Neural crest cell (in vitro differentiated cells): Measurements from ENCODE around the gene PLPP2. TPM values are rescaled to one million over a fixed set of nuclear protein-coding genes. Genes with fewer than 3 reads are reported as not detected.

Experiments
- DNase-seq: peaks from one replicate; pipeline ENCODE4 v3.0.0; 2021; ENCODE audit warnings: low read depth, mixed read lengths, low spot score
- H3K27ac Mint-ChIP-seq: one replicate; pipeline ENCODE4 v1.8.0; 2021; ENCODE audit warnings: mild to moderate bottlenecking, mixed read lengths; ENCODE audit not compliant: unreplicated experiment
- H3K27me3 Mint-ChIP-seq: 2 replicates; pipeline ENCODE4 v1.8.0; 2021; ENCODE audit warnings: low read depth, mild to moderate bottlenecking, mixed read lengths
- H3K36me3 Mint-ChIP-seq: 2 replicates; pipeline ENCODE4 v1.8.0; 2021; ENCODE audit warnings: low read depth, mild to moderate bottlenecking, mixed read lengths
- H3K4me1 Mint-ChIP-seq: 2 replicates; pipeline ENCODE4 v1.8.0; 2021; ENCODE audit warnings: mixed read lengths
- H3K4me3 Mint-ChIP-seq: one replicate; pipeline ENCODE4 v1.8.0; 2021; ENCODE audit warnings: mild to moderate bottlenecking, mixed read lengths
- H3K9me3 Mint-ChIP-seq: 2 replicates; pipeline ENCODE4 v1.8.0; 2021; ENCODE audit warnings: mixed read lengths
- total RNA-seq: library from RNA; stranded (reverse); gene quantifications from 2 replicates; pipeline ENCODE4 v1.2.1, GENCODE V29; 2021
- TF ChIP-seq, protein P1 (sequence below): fragments of 200-600 bp; sonication (generic); conservative IDR thresholded peaks from 2 replicates; pipeline ENCODE4 v1.5.0; 2021; ENCODE audit warnings: antibody characterized with exemption, mild to moderate bottlenecking

The PLPP2 gene
- total RNA-seq, 1 donor from 2014 or later = 0.89 TPM

GRCh38 chr19:328025-328505 lies 36.9 kb upstream of the PLPP2 start:
- TF ChIP-seq, protein P1, sequence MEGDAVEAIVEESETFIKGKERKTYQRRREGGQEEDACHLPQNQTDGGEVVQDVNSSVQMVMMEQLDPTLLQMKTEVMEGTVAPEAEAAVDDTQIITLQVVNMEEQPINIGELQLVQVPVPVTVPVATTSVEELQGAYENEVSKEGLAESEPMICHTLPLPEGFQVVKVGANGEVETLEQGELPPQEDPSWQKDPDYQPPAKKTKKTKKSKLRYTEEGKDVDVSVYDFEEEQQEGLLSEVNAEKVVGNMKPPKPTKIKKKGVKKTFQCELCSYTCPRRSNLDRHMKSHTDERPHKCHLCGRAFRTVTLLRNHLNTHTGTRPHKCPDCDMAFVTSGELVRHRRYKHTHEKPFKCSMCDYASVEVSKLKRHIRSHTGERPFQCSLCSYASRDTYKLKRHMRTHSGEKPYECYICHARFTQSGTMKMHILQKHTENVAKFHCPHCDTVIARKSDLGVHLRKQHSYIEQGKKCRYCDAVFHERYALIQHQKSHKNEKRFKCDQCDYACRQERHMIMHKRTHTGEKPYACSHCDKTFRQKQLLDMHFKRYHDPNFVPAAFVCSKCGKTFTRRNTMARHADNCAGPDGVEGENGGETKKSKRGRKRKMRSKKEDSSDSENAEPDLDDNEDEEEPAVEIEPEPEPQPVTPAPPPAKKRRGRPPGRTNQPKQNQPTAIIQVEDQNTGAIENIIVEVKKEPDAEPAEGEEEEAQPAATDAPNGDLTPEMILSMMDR = no peak
- Mint-ChIP-seq H3K36me3 (peaks cover 36% of the 10 kb centered on the region), H3K9me3 (peaks cover 6% of the 10 kb centered on the region), H3K27ac (no peak overlapping the region), H3K4me1 (no peaks in the 10 kb centered on the region), H3K4me3 (no peak overlapping the region), H3K27me3 (no peaks in the 10 kb centered on the region)
- DNase-seq = no peak

GRCh38 chr19:327291-328024 lies 36.3 kb upstream of the PLPP2 start:
- H3K9me3 Mint-ChIP-seq = peaks cover 6% of the 10 kb centered on the region
- no peaks in the 10 kb centered on the region for H3K4me1 Mint-ChIP-seq
- H3K27ac Mint-ChIP-seq = no peak overlapping the region
- H3K27me3 Mint-ChIP-seq = no peaks in the 10 kb centered on the region
- no peak overlapping the region for H3K4me3 Mint-ChIP-seq
- peaks cover 36% of the 10 kb centered on the region for H3K36me3 Mint-ChIP-seq
- TF ChIP-seq, protein P1 = no peak
- no peak for DNase-seq

DNA sequence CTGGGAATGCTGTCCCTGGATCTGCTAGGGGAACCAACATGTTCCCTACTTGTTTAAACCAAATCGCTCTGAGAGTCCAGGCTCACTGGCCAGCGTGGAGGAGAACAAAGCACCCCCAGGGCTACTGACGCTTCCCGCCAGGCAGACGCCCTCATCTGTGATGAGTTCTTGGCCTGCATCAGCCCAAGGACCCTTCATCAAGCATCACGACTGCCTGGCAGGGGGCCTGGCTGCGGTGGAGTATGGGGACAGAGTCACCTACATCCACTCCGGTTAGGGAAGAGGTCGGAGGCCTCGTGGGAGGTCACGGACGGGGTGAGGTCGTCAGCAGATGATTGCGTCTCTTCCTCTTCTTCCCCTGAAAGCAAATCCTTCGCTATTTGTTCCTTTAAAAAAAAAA lies 35.7 kb upstream of the PLPP2 start:
- no peak for DNase-seq
- Mint-ChIP-seq H3K27me3 (no peaks in the 10 kb centered on the region), H3K9me3 (peaks cover 6% of the 10 kb centered on the region), H3K4me3 (no peak overlapping the region), H3K27ac (no peak overlapping the region), H3K4me1 (no peaks in the 10 kb centered on the region), H3K36me3 (peaks cover 36% of the 10 kb centered on the region)
- TF ChIP-seq, protein P1 = no peak

DNA sequence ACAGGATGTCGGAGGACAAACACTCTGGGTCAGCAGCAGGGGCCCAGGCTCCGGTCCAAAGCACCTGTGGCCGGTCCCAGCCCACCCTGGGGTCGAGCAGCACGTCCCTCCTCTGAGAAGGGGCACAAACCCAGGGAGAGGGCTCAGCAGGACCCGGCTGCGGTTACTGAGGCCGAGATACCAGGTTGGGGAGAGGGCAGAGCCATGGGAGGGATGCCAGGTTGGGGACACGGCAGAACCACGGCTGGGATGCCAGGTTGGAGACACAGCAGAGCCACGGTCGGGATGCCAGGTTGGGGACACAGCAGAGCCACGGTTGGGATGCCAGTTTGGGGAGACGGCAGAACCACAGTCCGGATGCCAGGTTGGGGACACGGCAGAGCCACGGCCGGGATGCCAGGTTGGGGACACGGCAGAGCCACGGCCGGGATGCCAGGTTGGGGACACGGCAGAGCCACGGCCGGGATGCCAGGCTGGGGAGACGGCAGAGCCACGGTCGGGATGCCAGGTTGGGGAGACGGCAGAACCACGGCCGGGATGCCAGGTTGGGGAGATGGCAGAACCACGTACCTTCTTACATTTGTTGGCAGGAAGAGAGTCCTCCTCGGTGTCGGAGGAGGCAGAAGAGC lies 34.8 kb upstream of the PLPP2 start:
- no peaks in the 10 kb centered on the region for H3K27me3 Mint-ChIP-seq
- TF ChIP-seq, protein P1 = no peak
- no peak for DNase-seq

GRCh38 chr19:325173-325936 lies 34.2 kb upstream of the PLPP2 start:
- TF ChIP-seq, protein P1 = no peak
- H3K27ac Mint-ChIP-seq = no peak overlapping the region
- H3K9me3 Mint-ChIP-seq = peaks cover 6% of the 10 kb centered on the region
- no peaks in the 10 kb centered on the region for H3K27me3 Mint-ChIP-seq
- no peaks in the 10 kb centered on the region for H3K4me1 Mint-ChIP-seq
- H3K36me3 Mint-ChIP-seq = peaks cover 43% of the 10 kb centered on the region
- no peak for DNase-seq
- H3K4me3 Mint-ChIP-seq = no peak overlapping the region

More for the DNA sequence above, 34.8 kb upstream of the PLPP2 start:
- Mint-ChIP-seq H3K27ac (no peak overlapping the region), H3K36me3 (peaks cover 42% of the 10 kb centered on the region), H3K4me1 (no peaks in the 10 kb centered on the region), H3K9me3 (peaks cover 6% of the 10 kb centered on the region), H3K4me3 (no peak overlapping the region)
